Measurements from ENCODE around the gene POLD2. TPM values are rescaled to one million over a fixed set of nuclear protein-coding genes. Genes with fewer than 3 reads are reported as not detected.

POLD2 gene
- total RNA-seq, 3 donors from 2014 or later (not counting 1 experiment from before 2014, with no cell fraction given): 30.1 to 38.3 (median 38.1) TPM

DNA sequence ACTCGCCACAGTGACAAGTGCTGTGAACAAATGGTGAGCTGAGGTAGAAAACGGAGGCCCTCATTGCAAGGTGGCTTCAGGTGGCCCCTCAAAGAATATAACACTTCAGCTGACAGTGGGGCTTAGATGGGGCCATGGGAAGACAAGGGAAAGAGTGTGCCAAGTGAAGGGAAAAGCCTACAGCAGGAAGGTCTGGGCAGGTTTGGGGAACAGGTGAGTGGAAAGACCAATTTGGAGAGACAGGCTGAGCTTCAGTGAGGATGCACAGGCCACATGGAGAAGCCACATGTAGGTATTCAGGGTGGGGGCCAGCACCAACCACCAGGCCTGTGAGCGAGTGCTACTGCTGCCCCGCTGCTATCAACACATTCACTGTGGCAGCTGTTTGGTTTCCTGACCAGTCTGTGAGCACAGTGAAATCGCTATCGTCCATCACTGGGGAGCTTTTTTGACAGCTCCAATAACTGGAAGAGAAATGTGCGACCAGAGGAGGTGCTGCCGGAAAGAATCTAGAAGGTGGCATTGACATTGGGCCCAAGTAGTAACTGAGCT is 3.4 kb downstream of the POLD2 start:
- intact Hi-C loops (cut with micrococcal nuclease): no loop called here
- TF ChIP-seq, protein P1, sequence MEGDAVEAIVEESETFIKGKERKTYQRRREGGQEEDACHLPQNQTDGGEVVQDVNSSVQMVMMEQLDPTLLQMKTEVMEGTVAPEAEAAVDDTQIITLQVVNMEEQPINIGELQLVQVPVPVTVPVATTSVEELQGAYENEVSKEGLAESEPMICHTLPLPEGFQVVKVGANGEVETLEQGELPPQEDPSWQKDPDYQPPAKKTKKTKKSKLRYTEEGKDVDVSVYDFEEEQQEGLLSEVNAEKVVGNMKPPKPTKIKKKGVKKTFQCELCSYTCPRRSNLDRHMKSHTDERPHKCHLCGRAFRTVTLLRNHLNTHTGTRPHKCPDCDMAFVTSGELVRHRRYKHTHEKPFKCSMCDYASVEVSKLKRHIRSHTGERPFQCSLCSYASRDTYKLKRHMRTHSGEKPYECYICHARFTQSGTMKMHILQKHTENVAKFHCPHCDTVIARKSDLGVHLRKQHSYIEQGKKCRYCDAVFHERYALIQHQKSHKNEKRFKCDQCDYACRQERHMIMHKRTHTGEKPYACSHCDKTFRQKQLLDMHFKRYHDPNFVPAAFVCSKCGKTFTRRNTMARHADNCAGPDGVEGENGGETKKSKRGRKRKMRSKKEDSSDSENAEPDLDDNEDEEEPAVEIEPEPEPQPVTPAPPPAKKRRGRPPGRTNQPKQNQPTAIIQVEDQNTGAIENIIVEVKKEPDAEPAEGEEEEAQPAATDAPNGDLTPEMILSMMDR (IDR thresholded peaks at IDR 0.05): no peak
- Histone ChIP-seq H3K36me3 (ENCODE audit: control insufficient read depth, insufficient read depth, low read length) (peaks cover 23% of the 10 kb centered on the region), H3K27ac (ENCODE audit: low read length) (no peak overlapping the region), H3K27me3 (ENCODE audit: control insufficient read depth, insufficient read depth, low read length) (no peaks in the 10 kb centered on the region), H3K4me3 (ENCODE audit: low read length) (no peak overlapping the region), H3K4me1 (ENCODE audit: control insufficient read depth, insufficient read depth, low read length) (peaks cover 15% of the 10 kb centered on the region), H3K9me3 (ENCODE audit: control insufficient read depth, insufficient read depth, low read length) (no peaks in the 10 kb centered on the region)
- Mint-ChIP-seq H3K4me1 (peaks cover 17 to 37% of the 10 kb centered on the region in 2 donors), H3K4me3 (no peak overlapping the region), H3K27me3 (ENCODE audit: low read depth in 2 of 2) (no peaks in the 10 kb centered on the region), H3K9me3 (no peaks in the 10 kb centered on the region), H3K36me3 (no peaks in the 10 kb centered on the region), H3K27ac (no peak overlapping the region)
- DNase-seq (no peak), ATAC-seq (no peak)
- WGBS (ENCODE audit: insufficient coverage): 93% methylated on average over 8 of the region's 8 CpGs

DNA sequence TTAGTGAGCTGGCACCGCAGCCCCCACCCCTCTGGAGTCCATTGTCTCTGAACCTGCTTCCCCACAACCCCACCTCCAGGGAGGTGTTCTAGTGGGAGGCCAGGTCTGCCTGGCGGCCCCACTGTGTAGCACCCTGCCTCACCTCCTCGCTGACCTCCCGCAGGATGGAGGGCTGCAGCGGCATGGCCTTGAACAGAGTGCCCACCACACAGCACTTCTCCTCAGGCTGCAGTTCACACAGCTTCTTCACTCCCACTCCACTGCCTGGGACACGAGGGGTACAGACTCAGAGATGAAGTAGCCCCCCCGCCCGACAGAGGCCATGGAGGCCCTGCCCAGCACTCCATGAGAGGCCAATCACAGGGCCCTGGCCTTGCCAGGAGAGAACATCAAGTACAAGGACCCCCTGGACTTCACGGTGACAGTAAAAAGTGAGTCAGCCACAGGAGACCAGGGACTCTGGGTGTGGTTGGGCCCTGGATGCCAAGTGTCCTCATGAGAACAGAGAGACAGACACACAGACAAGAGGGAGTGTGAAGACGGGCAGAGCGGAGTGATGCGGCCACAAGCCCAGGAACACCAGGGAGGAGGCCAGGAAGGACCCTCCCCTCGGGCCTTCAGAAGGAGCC is 5.4 kb downstream of the POLD2 start:
- Histone ChIP-seq H3K36me3 (ENCODE audit: control insufficient read depth, insufficient read depth, low read length) (peaks cover 23% of the 10 kb centered on the region), H3K27ac (ENCODE audit: low read length) (no peak overlapping the region), H3K27me3 (ENCODE audit: control insufficient read depth, insufficient read depth, low read length) (no peaks in the 10 kb centered on the region), H3K4me3 (ENCODE audit: low read length) (no peak overlapping the region), H3K9me3 (ENCODE audit: control insufficient read depth, insufficient read depth, low read length) (no peaks in the 10 kb centered on the region), H3K4me1 (ENCODE audit: control insufficient read depth, insufficient read depth, low read length) (peaks cover 8% of the 10 kb centered on the region)
- no peaks in the 10 kb centered on the region for H3K27me3 Mint-ChIP-seq (ENCODE audit: low read depth in 2 of 2)
- H3K4me1 Mint-ChIP-seq: peaks cover 11 to 25% of the 10 kb centered on the region in 2 donors
- no peaks in the 10 kb centered on the region for H3K36me3 Mint-ChIP-seq
- ATAC-seq: no peak
- no peak overlapping the region for H3K27ac Mint-ChIP-seq
- TF ChIP-seq, protein P1 (IDR thresholded peaks at IDR 0.05): no peak
- WGBS (ENCODE audit: insufficient coverage): 93% methylated on average over 12 of the region's 13 CpGs
- intact Hi-C loops (cut with micrococcal nuclease): no loop called here
- no peak overlapping the region for H3K4me3 Mint-ChIP-seq
- no peak for DNase-seq
- H3K9me3 Mint-ChIP-seq: no peaks in the 10 kb centered on the region

DNA sequence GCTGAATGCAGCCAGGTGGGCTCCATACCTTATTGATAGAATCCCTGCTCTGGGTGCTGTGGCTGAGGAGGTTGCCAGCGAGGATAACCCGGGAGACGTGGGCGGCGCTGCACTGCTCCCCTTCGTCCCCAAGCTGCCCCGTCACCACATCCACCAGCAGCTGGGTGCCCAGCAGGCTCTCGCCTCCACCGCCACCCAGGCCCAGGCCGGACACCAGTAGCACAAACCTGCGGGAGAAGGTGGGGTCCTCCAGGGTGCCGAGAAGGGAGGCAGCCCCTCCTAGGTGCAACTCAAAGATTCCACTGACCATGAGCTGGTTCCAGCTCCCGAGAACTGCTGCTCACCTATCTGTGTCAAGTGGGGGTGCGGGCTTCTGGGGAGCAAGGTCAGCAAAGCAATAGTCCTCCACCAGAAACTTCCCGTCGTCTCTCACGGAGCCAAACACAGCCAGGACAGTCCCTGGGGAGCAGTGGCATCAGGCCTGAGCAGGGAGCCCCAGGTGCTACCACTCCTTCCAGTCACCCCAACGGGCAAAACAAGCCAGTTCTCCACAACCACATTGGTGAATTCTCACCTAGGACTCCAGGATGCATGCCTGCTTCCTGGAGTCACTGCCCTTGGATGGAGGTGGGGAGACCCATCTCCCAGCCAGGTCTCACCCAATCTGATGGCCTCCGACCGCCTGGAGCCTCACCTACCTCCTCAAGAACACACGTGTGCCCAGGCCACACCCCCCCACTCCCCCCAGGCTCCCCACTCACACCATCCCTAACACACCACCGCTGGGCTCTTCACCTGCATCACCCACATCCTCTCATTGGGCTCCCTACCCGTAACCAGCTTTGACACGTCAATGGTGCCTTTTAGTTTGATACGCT is 6.3 kb downstream of the POLD2 start:
- H3K36me3 ChIP-seq (ENCODE audit: control insufficient read depth, insufficient read depth, low read length): peaks cover 23% of the 10 kb centered on the region
- no peaks in the 10 kb centered on the region for H3K9me3 ChIP-seq (ENCODE audit: control insufficient read depth, insufficient read depth, low read length)
- H3K27me3 ChIP-seq (ENCODE audit: control insufficient read depth, insufficient read depth, low read length): no peaks in the 10 kb centered on the region
- no peak overlapping the region for H3K4me3 Mint-ChIP-seq
- no peak overlapping the region for H3K27ac Mint-ChIP-seq
- H3K27ac ChIP-seq (ENCODE audit: low read length): no peak overlapping the region
- H3K4me1 Mint-ChIP-seq: peaks cover 5 to 18% of the 10 kb centered on the region in 2 donors
- no peaks in the 10 kb centered on the region for H3K4me1 ChIP-seq (ENCODE audit: control insufficient read depth, insufficient read depth, low read length)
- H3K9me3 Mint-ChIP-seq: no peaks in the 10 kb centered on the region
- H3K4me3 ChIP-seq (ENCODE audit: low read length): no peak overlapping the region
- 90% methylated on average over 25 of the region's 25 CpGs for WGBS (ENCODE audit: insufficient coverage)
- ATAC-seq (no peak), DNase-seq (no peak)
- TF ChIP-seq, protein P1 (IDR thresholded peaks at IDR 0.05): no peak
- H3K36me3 Mint-ChIP-seq: no peaks in the 10 kb centered on the region
- H3K27me3 Mint-ChIP-seq (ENCODE audit: low read depth in 2 of 2): no peaks in the 10 kb centered on the region
- intact Hi-C loops (cut with micrococcal nuclease): no loop called here

All from natural killer cell (primary cell).